DND-41 (cell line): ENCODE results near the gene STAU1.
A peak's percentile ranks its signal among the peaks of the same experiment; 100 is the strongest.

Experiments
- ATAC-seq: fragments of 200-7000 bp; cut with Tn5 transposase; 3 replicates; pipeline ENCODE4 v1.9.1; 2021; ENCODE audit warnings: low read depth; ENCODE audit not compliant: insufficient read depth
- DNase-seq: peaks from one replicate; pipeline ENCODE4 v3.0.0-alpha.2; 2020
- H2AFZ ChIP-seq: 2 replicates; pipeline ENCODE4 v1.6.0; 2012; ENCODE audit warnings: low read depth, low read length
- H3K27ac ChIP-seq: 2 replicates; pipeline ENCODE4 v1.5.1; 2012; ENCODE audit warnings: low read length, inconsistent platforms
- H3K27me3 ChIP-seq: fragments of 200-600 bp; sonication (generic); 2 replicates; pipeline ENCODE4 v1.6.0; 2012; ENCODE audit warnings: low read length, mild to moderate bottlenecking, inconsistent platforms; ENCODE audit not compliant: insufficient read depth, poor library complexity
- H3K36me3 ChIP-seq: 2 replicates; pipeline ENCODE4 v1.5.1; 2012; ENCODE audit warnings: low read length, inconsistent platforms; ENCODE audit not compliant: insufficient read depth
- H3K4me1 ChIP-seq: 2 replicates; pipeline ENCODE4 v1.5.1; 2012; ENCODE audit warnings: mild to moderate bottlenecking, low read length; ENCODE audit not compliant: insufficient read depth
- H3K4me2 ChIP-seq: 2 replicates; pipeline ENCODE4 v1.6.0; 2012; ENCODE audit warnings: mild to moderate bottlenecking, moderate library complexity, low read length, inconsistent platforms; ENCODE audit not compliant: insufficient read depth
- H3K4me3 ChIP-seq, 2 experiments: fragments of 200-600 bp in 1 of 2; shearing (Covaris generic) in 1 of 2; 2 replicates each; pipeline ENCODE4 v1.5.1; 2012 to 2016; ENCODE audit warnings: inconsistent platforms in 2 of 2, low read length in 2 of 2, mild to moderate bottlenecking in 2 of 2, low read depth in 1 of 2, moderate library complexity in 1 of 2
- H3K79me2 ChIP-seq: 2 replicates; pipeline ENCODE4 v1.6.0; 2012; ENCODE audit warnings: low read length, inconsistent platforms; ENCODE audit not compliant: insufficient read depth
- H3K9ac ChIP-seq: 2 replicates; pipeline ENCODE4 v1.6.0; 2012; ENCODE audit warnings: low read depth, mild to moderate bottlenecking, inconsistent platforms, low read length, moderate library complexity
- H3K9me3 ChIP-seq: 2 replicates; pipeline ENCODE4 v1.5.1; 2012; ENCODE audit warnings: low read length, moderate library complexity, mild to moderate bottlenecking, inconsistent platforms; ENCODE audit not compliant: insufficient read depth, severe bottlenecking
- H4K20me1 ChIP-seq: 2 replicates; pipeline ENCODE4 v1.6.0; 2012; ENCODE audit warnings: low read length; ENCODE audit not compliant: insufficient read depth
- CTCF ChIP-seq: IDR thresholded peaks from 2 replicates; pipeline ENCODE4 v1.5.1; 2012; ENCODE audit warnings: borderline replicate concordance, low read length, moderate library complexity, mild to moderate bottlenecking; ENCODE audit not compliant: poor library complexity, severe bottlenecking; ENCODE audit errors: extremely low read depth
- EZH2 ChIP-seq: IDR thresholded peaks from 3 replicates; pipeline ENCODE4 v1.6.1; 2012; ENCODE audit warnings: borderline replicate concordance, low read depth, mild to moderate bottlenecking, moderate library complexity, low read length, inconsistent platforms; ENCODE audit not compliant: severe bottlenecking

The STAU1 gene

GRCh38 chr20:49230021-49230420 is 41.9 kb upstream of the STAU1 start:
- H3K4me2 ChIP-seq, result no peak overlapping the region
- DNase-seq, result no peak
- no peak overlapping the region for H3K27ac ChIP-seq

GRCh38 chr20:49229381-49229780 is 41.2 kb upstream of the STAU1 start:
- no peak overlapping the region for H3K4me3 ChIP-seq
- TF ChIP-seq EZH2, result no peak
- TF ChIP-seq CTCF, result no peak
- no peaks in the 10 kb centered on the region for H3K79me2 ChIP-seq
- H3K9me3 ChIP-seq, result no peaks in the 10 kb centered on the region
- DNase-seq, result no peak
- H3K4me1 ChIP-seq, result no peaks in the 10 kb centered on the region
- H3K4me2 ChIP-seq, result no peak overlapping the region
- no peak for ATAC-seq
- no peak overlapping the region for H3K27ac ChIP-seq
- no peaks in the 10 kb centered on the region for H3K27me3 ChIP-seq
- H2AFZ ChIP-seq, result no peak overlapping the region
- no peak overlapping the region for H3K9ac ChIP-seq
- H4K20me1 ChIP-seq, result peaks cover 6% of the 10 kb centered on the region; the same call in 1 of the 2 replicates
- H3K36me3 ChIP-seq, result peaks cover 81% of the 10 kb centered on the region

More at GRCh38 chr20:49230021-49230420, 41.9 kb upstream of the STAU1 start:
- Histone ChIP-seq H3K4me3 (no peak overlapping the region), H3K4me1 (no peaks in the 10 kb centered on the region), H3K27me3 (no peaks in the 10 kb centered on the region), H3K79me2 (no peaks in the 10 kb centered on the region), H4K20me1 (peaks cover 6% of the 10 kb centered on the region; the same call in 1 of the 2 replicates), H3K9ac (no peak overlapping the region), H3K36me3 (peaks cover 81% of the 10 kb centered on the region), H3K9me3 (no peaks in the 10 kb centered on the region), H2AFZ (no peak overlapping the region)
- TF ChIP-seq EZH2 (no peak), CTCF (no peak)
- ATAC-seq, result no peak

GRCh38 chr20:49228676-49229075 is 40.5 kb upstream of the STAU1 start:
- H3K4me2 ChIP-seq, result no peak overlapping the region
- TF ChIP-seq EZH2 (no peak), CTCF (no peak)
- no peak overlapping the region for H2AFZ ChIP-seq
- no peaks in the 10 kb centered on the region for H3K79me2 ChIP-seq
- no peaks in the 10 kb centered on the region for H3K27me3 ChIP-seq
- H3K4me3 ChIP-seq, result no peak overlapping the region
- no peak overlapping the region for H3K27ac ChIP-seq
- H3K36me3 ChIP-seq, result peaks cover 81% of the 10 kb centered on the region
- no peaks in the 10 kb centered on the region for H3K4me1 ChIP-seq
- DNase-seq (peak; percentile 30), ATAC-seq (peak; percentile 49; the same call in 2 of the 3 replicates)
- peaks cover 6% of the 10 kb centered on the region; the same call in 1 of the 2 replicates for H4K20me1 ChIP-seq
- H3K9ac ChIP-seq, result no peak overlapping the region
- H3K9me3 ChIP-seq, result no peaks in the 10 kb centered on the region

- Histone ChIP-seq H3K27ac (no peak overlapping the region), H3K79me2 (peaks cover 6% of the 10 kb centered on the region), H3K4me1 (peaks cover 7% of the 10 kb centered on the region; the same call in 1 of the 2 replicates), H3K4me2 (no peak overlapping the region), H3K36me3 (peaks cover 82% of the 10 kb centered on the region), H3K9me3 (no peaks in the 10 kb centered on the region), H3K4me3 (no peak overlapping the region), H4K20me1 (peaks cover 6% of the 10 kb centered on the region; the same call in 1 of the 2 replicates), H3K9ac (no peak overlapping the region), H2AFZ (no peak overlapping the region), H3K27me3 (no peaks in the 10 kb centered on the region)
- ATAC-seq (no peak), DNase-seq (no peak)
- no peak for TF ChIP-seq CTCF
- TF ChIP-seq EZH2, result no peak
These were observed 37.8 kb upstream of the STAU1 start for GRCh38 chr20:49225896-49226295.
